Neural progenitor cell (in vitro differentiated cells): ENCODE results near the gene AMIGO1. TPM values are rescaled to one million over a fixed set of nuclear protein-coding genes. Genes with fewer than 3 reads are reported as not detected.

Experiments
- DNase-seq: peaks from one replicate; pipeline ENCODE4 v3.0.0-alpha.2; 2016; ENCODE audit warnings: low spot score
- H2AFZ ChIP-seq: fragments of 200-600 bp; sonication (generic); replicated peaks from 2 replicates; pipeline ENCODE4 v1.6.1; 2016; ENCODE audit warnings: antibody characterized with exemption
- H3F3A ChIP-seq: fragments of 200-600 bp; sonication (generic); 2 replicates; pipeline ENCODE4 v1.6.1; 2016; ENCODE audit warnings: antibody characterized with exemption, low read depth
- H3K27ac ChIP-seq: fragments of 200-600 bp; sonication (generic); 2 replicates; pipeline ENCODE4 v1.5.1; 2016; ENCODE audit warnings: mild to moderate bottlenecking
- H3K27me3 ChIP-seq: fragments of 200-600 bp; sonication (generic); 2 replicates; pipeline ENCODE4 v1.6.1; 2016; ENCODE audit warnings: mild to moderate bottlenecking, moderate library complexity
- H3K36me3 ChIP-seq: fragments of 200-600 bp; sonication (generic); 2 replicates; pipeline ENCODE4 v1.5.1; 2016
- H3K4me1 ChIP-seq: fragments of 200-600 bp; sonication (generic); 2 replicates; pipeline ENCODE4 v1.6.1; 2016; ENCODE audit warnings: mixed run types
- H3K4me2 ChIP-seq: fragments of 200-600 bp; sonication (generic); 2 replicates; pipeline ENCODE4 v1.6.1; 2016
- H3K4me3 ChIP-seq: fragments of 200-600 bp; sonication (generic); 2 replicates; pipeline ENCODE4 v1.5.1; 2016
- H3K79me2 ChIP-seq: fragments of 200-600 bp; sonication (generic); 2 replicates; pipeline ENCODE4 v1.6.1; 2016; ENCODE audit warnings: low read depth
- H3K9ac ChIP-seq: fragments of 200-600 bp; sonication (generic); 2 replicates; pipeline ENCODE4 v1.6.1; 2016
- H3K9me3 ChIP-seq: fragments of 200-600 bp; sonication (generic); 2 replicates; pipeline ENCODE4 v1.5.1; 2016; ENCODE audit warnings: low read depth
- H4K20me1 ChIP-seq: fragments of 200-600 bp; sonication (generic); 2 replicates; pipeline ENCODE4 v1.6.1; 2016; ENCODE audit warnings: low read depth
- H3K27ac Mint-ChIP-seq: 3 replicates; pipeline ENCODE4 v1.8.0; 2021; ENCODE audit warnings: mixed read lengths
- H3K27me3 Mint-ChIP-seq: 2 replicates; pipeline ENCODE4 v1.8.0; 2022; ENCODE audit warnings: low read depth, mild to moderate bottlenecking, inconsistent platforms, moderate library complexity, mixed read lengths; ENCODE audit not compliant: insufficient read depth
- H3K36me3 Mint-ChIP-seq: 3 replicates; pipeline ENCODE4 v1.8.0; 2021; ENCODE audit warnings: mixed read lengths
- H3K4me1 Mint-ChIP-seq: 3 replicates; pipeline ENCODE4 v1.8.0; 2021; ENCODE audit warnings: mixed read lengths
- H3K4me3 Mint-ChIP-seq: 3 replicates; pipeline ENCODE4 v1.8.0; 2021; ENCODE audit warnings: mild to moderate bottlenecking, moderate library complexity, mixed read lengths
- H3K9me3 Mint-ChIP-seq: 3 replicates; pipeline ENCODE4 v1.8.0; 2020; ENCODE audit warnings: mixed read lengths
- EZH2 ChIP-seq: fragments of 200-600 bp; sonication (generic); IDR thresholded peaks from 2 replicates; pipeline ENCODE4 v1.6.1; 2017; ENCODE audit warnings: antibody characterized with exemption, mild to moderate bottlenecking, moderate library complexity
- EZH2phosphoT487 ChIP-seq: fragments of 200-600 bp; sonication (generic); IDR thresholded peaks from 2 replicates; pipeline ENCODE4 v1.6.1; 2017; ENCODE audit warnings: antibody characterized with exemption
- total RNA-seq: library from RNA; depleted of rRNA; stranded (reverse); fragments of >200 nt; gene quantifications from 2 replicates; pipeline ENCODE4 v1.2.3, GENCODE V29; 2015; ENCODE audit warnings: low replicate concordance
- TF ChIP-seq, protein P1 (sequence below): fragments of 200-600 bp; sonication (generic); IDR thresholded peaks from 2 replicates; pipeline ENCODE4 v1.5.1; 2017; ENCODE audit warnings: antibody characterized with exemption, mild to moderate bottlenecking

The AMIGO1 gene
- total RNA-seq, 1 donor from 2014 or later: 4.5 TPM

DNA sequence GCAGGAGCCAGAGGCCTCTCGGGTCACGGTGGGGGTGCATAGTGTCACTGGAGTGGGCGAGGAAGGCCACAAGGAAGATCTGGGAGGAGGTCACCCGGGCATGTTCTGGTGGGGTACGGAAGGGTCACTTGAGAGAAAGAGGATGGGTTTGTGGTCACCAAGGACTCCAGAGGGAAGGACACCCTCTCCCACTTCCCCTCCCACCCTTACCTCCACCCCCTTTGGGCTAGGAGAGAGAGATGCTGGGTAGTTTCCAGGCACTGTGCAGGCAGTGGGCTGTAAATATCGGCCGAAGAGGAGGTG, 703 bp downstream of the AMIGO1 start:
- H3K4me3 Mint-ChIP-seq: peak overlapping the region; percentile 89
- peaks cover 5% of the 10 kb centered on the region for H3K27me3 Mint-ChIP-seq
- no peaks in the 10 kb centered on the region for H3K36me3 Mint-ChIP-seq
- no peaks in the 10 kb centered on the region for H3K9me3 ChIP-seq
- H3K4me3 ChIP-seq: peak overlapping the region; percentile 58
- H3K9ac ChIP-seq: no peak overlapping the region
- no peaks in the 10 kb centered on the region for H3K79me2 ChIP-seq
- H3F3A ChIP-seq: peaks cover 4% of the 10 kb centered on the region
- TF ChIP-seq, protein P1, sequence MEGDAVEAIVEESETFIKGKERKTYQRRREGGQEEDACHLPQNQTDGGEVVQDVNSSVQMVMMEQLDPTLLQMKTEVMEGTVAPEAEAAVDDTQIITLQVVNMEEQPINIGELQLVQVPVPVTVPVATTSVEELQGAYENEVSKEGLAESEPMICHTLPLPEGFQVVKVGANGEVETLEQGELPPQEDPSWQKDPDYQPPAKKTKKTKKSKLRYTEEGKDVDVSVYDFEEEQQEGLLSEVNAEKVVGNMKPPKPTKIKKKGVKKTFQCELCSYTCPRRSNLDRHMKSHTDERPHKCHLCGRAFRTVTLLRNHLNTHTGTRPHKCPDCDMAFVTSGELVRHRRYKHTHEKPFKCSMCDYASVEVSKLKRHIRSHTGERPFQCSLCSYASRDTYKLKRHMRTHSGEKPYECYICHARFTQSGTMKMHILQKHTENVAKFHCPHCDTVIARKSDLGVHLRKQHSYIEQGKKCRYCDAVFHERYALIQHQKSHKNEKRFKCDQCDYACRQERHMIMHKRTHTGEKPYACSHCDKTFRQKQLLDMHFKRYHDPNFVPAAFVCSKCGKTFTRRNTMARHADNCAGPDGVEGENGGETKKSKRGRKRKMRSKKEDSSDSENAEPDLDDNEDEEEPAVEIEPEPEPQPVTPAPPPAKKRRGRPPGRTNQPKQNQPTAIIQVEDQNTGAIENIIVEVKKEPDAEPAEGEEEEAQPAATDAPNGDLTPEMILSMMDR: no peak
- TF ChIP-seq EZH2 (no peak), EZH2phosphoT487 (no peak)
- peak overlapping the region; percentile 94 for H3K4me2 ChIP-seq
- no peaks in the 10 kb centered on the region for H3K9me3 Mint-ChIP-seq
- H4K20me1 ChIP-seq: no peaks in the 10 kb centered on the region
- DNase-seq: no peak
- H2AFZ ChIP-seq: peak overlapping the region; percentile 90
- H3K27ac Mint-ChIP-seq: no peak overlapping the region
- no peaks in the 10 kb centered on the region for H3K36me3 ChIP-seq
- no peak overlapping the region for H3K27ac ChIP-seq
- H3K4me1 ChIP-seq: peaks cover 6% of the 10 kb centered on the region
- peaks cover 48% of the 10 kb centered on the region for H3K27me3 ChIP-seq
- peaks cover 21% of the 10 kb centered on the region for H3K4me1 Mint-ChIP-seq

DNA sequence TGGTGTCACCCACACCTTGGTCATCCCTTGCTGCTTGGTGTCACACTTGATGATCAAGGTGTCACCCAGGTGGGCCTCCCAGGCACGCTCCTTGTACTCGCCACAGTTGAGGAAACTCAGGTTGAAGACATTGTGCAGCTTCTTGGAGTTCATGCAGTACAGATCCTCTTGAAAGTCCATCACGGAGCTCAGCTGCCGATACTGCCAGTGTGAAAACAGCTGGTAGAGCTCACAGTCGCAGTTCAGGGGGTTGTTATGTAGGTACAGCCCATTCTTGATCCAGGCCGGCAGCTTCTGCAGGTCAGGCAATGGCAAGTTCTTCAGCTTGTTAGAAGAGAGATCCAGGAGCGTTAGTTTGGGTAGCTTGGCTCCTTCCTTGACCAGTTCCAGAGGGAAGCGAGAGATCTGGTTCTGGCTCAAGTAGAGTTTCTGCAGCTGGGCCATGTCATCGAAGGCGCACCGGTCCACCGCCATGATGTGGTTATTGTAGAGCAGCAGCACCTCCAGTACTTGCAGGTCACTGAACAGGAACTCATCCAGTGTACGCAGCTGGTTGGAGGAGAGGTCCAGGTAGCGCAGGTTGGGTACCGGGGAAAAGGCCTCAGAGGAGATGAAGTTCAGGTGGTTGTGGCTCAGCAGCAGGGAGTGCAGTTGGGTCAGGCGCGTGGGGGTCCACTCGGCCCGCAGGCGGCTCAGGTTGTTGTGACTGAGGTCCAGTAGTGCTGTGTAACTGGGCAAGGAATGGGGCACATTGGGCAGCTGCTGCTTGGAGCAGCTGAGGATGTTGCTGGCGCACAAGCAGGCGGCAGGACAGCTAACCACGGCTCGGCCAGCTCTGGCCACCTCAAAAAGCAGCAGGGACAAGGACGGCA, 1.3 kb downstream of the AMIGO1 start:
- TF ChIP-seq EZH2 (no peak), EZH2phosphoT487 (no peak)
- TF ChIP-seq, protein P1: no peak
- no peak for DNase-seq
- H4K20me1 ChIP-seq: no peaks in the 10 kb centered on the region
- peaks cover 44% of the 10 kb centered on the region for H3K27me3 ChIP-seq
- no peak overlapping the region for H3K4me3 ChIP-seq
- no peak overlapping the region for H3K9ac ChIP-seq
- no peaks in the 10 kb centered on the region for H3K36me3 ChIP-seq
- Mint-ChIP-seq H3K36me3 (no peaks in the 10 kb centered on the region), H3K4me1 (peaks cover 21% of the 10 kb centered on the region), H3K27me3 (peaks cover 5% of the 10 kb centered on the region), H3K27ac (no peak overlapping the region), H3K9me3 (no peaks in the 10 kb centered on the region), H3K4me3 (peak overlapping the region; percentile 89)
- H3F3A ChIP-seq: peaks cover 4% of the 10 kb centered on the region
- H3K9me3 ChIP-seq: no peaks in the 10 kb centered on the region
- H3K79me2 ChIP-seq: no peaks in the 10 kb centered on the region
- H2AFZ ChIP-seq: no peak overlapping the region
- no peak overlapping the region for H3K27ac ChIP-seq
- peaks cover 6% of the 10 kb centered on the region for H3K4me1 ChIP-seq
- H3K4me2 ChIP-seq: peak overlapping the region; percentile 94

DNA sequence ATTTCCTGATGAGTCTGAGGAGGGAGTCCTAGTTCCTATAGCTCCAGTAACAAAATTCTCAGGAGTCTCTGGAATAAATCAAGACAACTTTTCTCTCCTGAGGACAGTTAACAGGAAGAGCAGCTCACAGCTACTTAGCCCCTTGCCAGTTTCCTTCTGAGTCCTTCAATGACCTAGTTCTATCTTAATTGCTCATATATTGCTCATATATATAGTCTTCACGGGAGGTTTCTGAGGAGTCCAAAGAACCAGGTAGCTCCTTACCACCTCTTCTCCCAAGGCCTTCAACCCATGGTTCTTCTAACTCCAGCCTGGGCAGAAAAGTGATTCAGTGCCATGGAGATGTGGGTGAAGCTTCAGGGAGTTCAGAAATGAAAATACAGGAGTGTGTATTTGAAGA, 4.6 kb downstream of the AMIGO1 start:
- Histone ChIP-seq H3F3A (peaks cover 3% of the 10 kb centered on the region), H3K4me1 (peaks cover 1% of the 10 kb centered on the region), H4K20me1 (no peaks in the 10 kb centered on the region), H3K27me3 (peaks cover 11% of the 10 kb centered on the region), H3K36me3 (no peaks in the 10 kb centered on the region), H3K4me3 (no peak overlapping the region), H3K4me2 (no peak overlapping the region), H3K9ac (no peak overlapping the region), H3K9me3 (no peaks in the 10 kb centered on the region), H2AFZ (no peak overlapping the region), H3K79me2 (no peaks in the 10 kb centered on the region), H3K27ac (no peak overlapping the region)
- TF ChIP-seq EZH2phosphoT487: no peak
- no peaks in the 10 kb centered on the region for H3K9me3 Mint-ChIP-seq
- H3K4me3 Mint-ChIP-seq: no peak overlapping the region
- no peak overlapping the region for H3K27ac Mint-ChIP-seq
- DNase-seq: no peak
- no peaks in the 10 kb centered on the region for H3K27me3 Mint-ChIP-seq
- H3K36me3 Mint-ChIP-seq: no peaks in the 10 kb centered on the region
- peaks cover 46% of the 10 kb centered on the region for H3K4me1 Mint-ChIP-seq

DNA sequence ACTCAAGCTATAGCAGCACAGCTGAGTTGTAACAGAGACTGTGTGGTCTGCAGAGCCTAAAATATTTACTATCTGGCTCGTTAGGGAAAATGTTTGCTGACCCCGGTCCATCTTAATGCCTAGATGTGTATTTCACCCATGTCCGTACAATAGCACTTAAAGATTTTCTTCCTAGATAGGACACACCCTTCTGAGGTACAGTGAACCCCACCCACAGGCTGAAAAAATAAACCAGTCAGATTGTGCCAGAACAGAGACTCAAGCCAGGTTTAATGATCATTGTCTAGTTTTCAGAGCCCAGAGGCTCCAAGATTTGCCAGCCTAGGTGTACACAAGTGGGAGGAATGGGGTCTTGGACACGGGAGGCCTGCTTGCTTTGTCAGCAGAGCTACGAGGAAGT, 5.6 kb downstream of the AMIGO1 start:
- Histone ChIP-seq H3K4me3 (no peak overlapping the region), H3K4me1 (no peaks in the 10 kb centered on the region), H3K4me2 (no peak overlapping the region), H3K36me3 (no peaks in the 10 kb centered on the region), H3K27ac (no peak overlapping the region), H3F3A (peaks cover 7% of the 10 kb centered on the region), H2AFZ (no peak overlapping the region), H3K27me3 (peaks cover 4% of the 10 kb centered on the region), H3K9me3 (no peaks in the 10 kb centered on the region), H3K9ac (no peak overlapping the region), H4K20me1 (peaks cover 4% of the 10 kb centered on the region), H3K79me2 (no peaks in the 10 kb centered on the region)
- Mint-ChIP-seq H3K4me3 (no peak overlapping the region), H3K27me3 (no peaks in the 10 kb centered on the region), H3K27ac (no peak overlapping the region), H3K4me1 (peaks cover 51% of the 10 kb centered on the region), H3K9me3 (no peaks in the 10 kb centered on the region), H3K36me3 (no peaks in the 10 kb centered on the region)
- no peak for TF ChIP-seq EZH2
- TF ChIP-seq, protein P1: no peak
- TF ChIP-seq EZH2phosphoT487: no peak
- DNase-seq: no peak
